ENCODE data around the gene JADE1.

DNA sequence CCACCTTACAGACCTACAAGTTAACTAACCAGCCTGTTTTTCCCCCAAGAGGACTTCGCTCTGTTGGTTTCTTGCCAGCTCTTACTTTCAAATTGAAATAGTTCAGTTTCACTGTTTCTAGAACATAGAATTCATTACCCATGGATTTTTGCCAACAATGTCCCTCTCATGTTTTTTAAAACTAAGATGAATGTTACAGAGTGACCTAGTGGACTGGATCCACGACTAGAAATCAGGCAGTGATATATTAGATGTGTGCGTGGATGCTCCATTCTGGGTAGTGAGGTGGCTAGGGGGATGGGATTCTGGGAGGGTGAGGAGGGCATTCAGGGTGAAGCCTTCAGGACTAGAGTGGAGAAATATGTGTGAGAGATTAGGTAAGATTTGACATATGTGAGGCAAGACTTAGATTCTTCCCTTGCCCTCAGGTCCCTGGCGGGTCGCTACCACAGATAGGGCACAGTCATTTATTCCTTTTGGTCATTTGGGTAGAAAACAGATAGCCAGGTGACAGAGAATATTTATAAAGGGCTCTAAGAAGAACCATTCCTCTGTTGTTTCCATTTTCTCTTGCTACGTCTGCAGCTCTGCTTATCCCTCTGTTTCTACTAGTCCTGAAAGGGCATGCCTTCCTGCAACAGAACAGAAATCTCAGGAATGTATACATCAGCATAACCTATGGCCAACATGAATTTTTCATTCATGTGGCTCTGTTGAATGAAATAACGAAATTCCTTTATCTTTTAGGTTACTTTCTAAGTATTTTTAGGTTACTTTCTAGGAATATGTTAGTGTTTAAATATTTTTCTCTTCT lies 15.4 kb upstream of the JADE1 start:
- TF ChIP-seq GATA2 (IDR thresholded peaks at IDR 0.05; ENCODE audit: low read depth, low read length) = no peak
- TF ChIP-seq GATA3 (IDR thresholded peaks at IDR 0.05; ENCODE audit: low read depth, low read length) = no peak

Data from SH-SY5Y (cell line).